Osteoblast (primary cell): Measurements from ENCODE around the gene GPR18. TPM values are rescaled to one million over a fixed set of nuclear protein-coding genes. Genes with fewer than 3 reads are reported as not detected.

Experiments
- DNase-seq: peaks from one replicate; pipeline ENCODE4 v3.0.0; 2011; ENCODE audit warnings: low spot score, mixed read lengths; ENCODE audit not compliant: insufficient read length; ENCODE audit errors: missing footprints
- H2AFZ ChIP-seq: 2 replicates; pipeline ENCODE4 v1.6.0; 2011; ENCODE audit warnings: mild to moderate bottlenecking, low read length
- H3K27ac ChIP-seq: 2 replicates; pipeline ENCODE4 v1.5.1; 2011; ENCODE audit warnings: mild to moderate bottlenecking, low read depth, low read length, moderate library complexity
- H3K27me3 ChIP-seq: 2 replicates; pipeline ENCODE4 v1.6.0; 2012; ENCODE audit warnings: mild to moderate bottlenecking, control low read depth, inconsistent platforms, low read length, moderate library complexity; ENCODE audit not compliant: insufficient read depth
- H3K36me3 ChIP-seq: 2 replicates; pipeline ENCODE4 v1.5.1; 2011; ENCODE audit warnings: mild to moderate bottlenecking, low read length, control low read depth, moderate library complexity; ENCODE audit not compliant: insufficient read depth
- H3K4me1 ChIP-seq: 2 replicates; pipeline ENCODE4 v1.5.1; 2011; ENCODE audit warnings: mild to moderate bottlenecking, low read length, control low read depth, moderate library complexity; ENCODE audit not compliant: insufficient read depth
- H3K4me2 ChIP-seq: 2 replicates; pipeline ENCODE4 v1.6.0; 2011; ENCODE audit warnings: mild to moderate bottlenecking, low read length; ENCODE audit not compliant: insufficient read depth
- H3K4me3 ChIP-seq: fragments of 200-600 bp; sonication (generic); 3 replicates; pipeline ENCODE4 v1.5.1; 2012; ENCODE audit warnings: mild to moderate bottlenecking, low read length, inconsistent platforms; ENCODE audit not compliant: insufficient read depth
- H3K79me2 ChIP-seq: 2 replicates; pipeline ENCODE4 v1.6.0; 2012; ENCODE audit warnings: mild to moderate bottlenecking, low read length, control low read depth, inconsistent platforms; ENCODE audit not compliant: insufficient read depth
- H3K9me3 ChIP-seq: 2 replicates; pipeline ENCODE4 v1.5.1; 2011; ENCODE audit warnings: low read depth, low read length, control low read depth
- H4K20me1 ChIP-seq: 2 replicates; pipeline ENCODE4 v1.6.0; 2012; ENCODE audit warnings: mild to moderate bottlenecking, low read length, control low read depth; ENCODE audit not compliant: insufficient read depth
- CTCF ChIP-seq: IDR thresholded peaks from 2 replicates; pipeline ENCODE4 v1.5.1; 2011; ENCODE audit warnings: mild to moderate bottlenecking, low read depth, low read length, moderate library complexity; ENCODE audit errors: extremely low read depth
- total RNA-seq: library from RNA; depleted of rRNA; stranded (reverse); fragments of >200 nt; gene quantifications from 2 replicates; pipeline ENCODE4 v1.2.3, GENCODE V29; 2012

The GPR18 gene
- total RNA-seq, 1 donor, result under 0.01 TPM

DNA sequence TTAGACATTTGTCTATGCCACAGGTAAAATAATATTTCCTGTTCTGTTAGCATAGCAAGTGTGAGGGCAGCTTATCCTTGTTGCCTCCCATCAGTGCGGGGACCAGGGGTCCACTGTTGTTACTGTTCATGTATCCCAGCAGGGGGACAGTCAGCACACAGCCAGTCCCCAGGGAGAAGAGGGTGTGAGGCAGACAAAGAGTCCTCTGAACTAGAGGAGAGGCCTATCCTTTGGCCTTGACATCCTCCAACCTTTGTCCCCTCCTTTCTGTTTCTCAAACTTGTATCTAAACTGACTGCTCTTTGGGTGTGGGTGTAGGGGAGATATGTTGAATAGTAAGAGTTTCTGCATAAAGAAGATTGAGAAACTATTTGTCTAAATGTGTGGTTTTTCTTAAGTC lies 2.9 kb upstream of the GPR18 start:
- no peak for DNase-seq
- Histone ChIP-seq H3K79me2 (no peaks in the 10 kb centered on the region), H3K36me3 (no peaks in the 10 kb centered on the region), H3K4me3 (no peak overlapping the region), H3K4me2 (no peak overlapping the region), H3K4me1 (peaks cover 13% of the 10 kb centered on the region), H4K20me1 (peaks cover 4% of the 10 kb centered on the region), H3K9me3 (no peaks in the 10 kb centered on the region), H3K27ac (no peak overlapping the region), H3K27me3 (no peaks in the 10 kb centered on the region), H2AFZ (no peak overlapping the region)
- TF ChIP-seq CTCF, result no peak

- Histone ChIP-seq H3K4me3 (no peak overlapping the region), H3K79me2 (no peaks in the 10 kb centered on the region), H2AFZ (no peak overlapping the region), H3K9me3 (no peaks in the 10 kb centered on the region), H3K27ac (no peak overlapping the region), H3K27me3 (no peaks in the 10 kb centered on the region), H3K4me2 (no peak overlapping the region), H3K4me1 (peaks cover 13% of the 10 kb centered on the region), H4K20me1 (peaks cover 2% of the 10 kb centered on the region), H3K36me3 (peaks cover 6% of the 10 kb centered on the region)
- no peak for TF ChIP-seq CTCF
- DNase-seq, result peak; percentile 34
Measured at GRCh38 chr13:99260216-99260615, 2.0 kb upstream of the GPR18 start.

DNA sequence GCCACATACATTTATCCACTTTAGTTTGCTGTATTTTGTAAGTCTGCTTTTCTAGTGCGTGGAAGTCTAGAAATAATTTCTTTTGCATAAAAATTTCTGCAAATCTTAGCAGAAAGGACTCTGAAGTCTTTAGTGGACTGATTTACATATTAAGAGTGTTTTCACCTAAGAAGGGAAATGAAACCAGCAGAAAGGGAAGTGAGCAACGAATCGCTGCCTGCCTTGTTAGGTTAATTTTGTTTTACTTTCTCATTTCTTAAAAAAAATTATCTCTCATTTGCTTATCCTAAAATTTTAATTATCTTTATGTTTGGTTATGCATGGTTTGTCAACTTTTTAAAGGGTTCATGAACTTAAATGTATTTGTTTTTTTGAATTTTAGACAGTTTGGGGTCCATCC lies 767 bp upstream of the GPR18 start:
- Histone ChIP-seq H3K27ac (no peak overlapping the region), H3K36me3 (peaks cover 6% of the 10 kb centered on the region), H4K20me1 (peaks cover 2% of the 10 kb centered on the region), H3K27me3 (no peaks in the 10 kb centered on the region), H3K4me2 (no peak overlapping the region), H3K4me1 (peaks cover 13% of the 10 kb centered on the region), H2AFZ (no peak overlapping the region), H3K9me3 (no peaks in the 10 kb centered on the region), H3K4me3 (no peak overlapping the region), H3K79me2 (no peaks in the 10 kb centered on the region)
- DNase-seq, result no peak
- TF ChIP-seq CTCF, result no peak

- H3K27ac ChIP-seq, result no peak overlapping the region
- peaks cover 6% of the 10 kb centered on the region for H3K36me3 ChIP-seq
- H3K27me3 ChIP-seq, result no peaks in the 10 kb centered on the region
- no peak for DNase-seq
- no peak overlapping the region for H2AFZ ChIP-seq
- no peaks in the 10 kb centered on the region for H3K9me3 ChIP-seq
- no peak for TF ChIP-seq CTCF
- H3K79me2 ChIP-seq, result no peaks in the 10 kb centered on the region
- peaks cover 2% of the 10 kb centered on the region for H4K20me1 ChIP-seq
- H3K4me2 ChIP-seq, result no peak overlapping the region
- peaks cover 13% of the 10 kb centered on the region for H3K4me1 ChIP-seq
- no peak overlapping the region for H3K4me3 ChIP-seq
Measured at GRCh38 chr13:99257291-99257690, 888 bp downstream of the GPR18 start.
